GM23338 (cell line): ENCODE data around the gene EYA2. TPM values are rescaled to one million over a fixed set of nuclear protein-coding genes. Genes with fewer than 3 reads are reported as not detected.

ENCODE experiments used
- ATAC-seq: fragments of 200-7000 bp; cut with Tn5 transposase; 3 replicates; pipeline ENCODE4 v1.9.1; 2020
- DNase-seq: peaks from one replicate; pipeline ENCODE4 v3.0.0-alpha.2; 2015; ENCODE audit warnings: low spot score
- H2AFZ ChIP-seq: fragments of 200-600 bp; sonication (generic); 2 replicates; pipeline ENCODE4 v1.8.0; 2016; ENCODE audit warnings: antibody characterized with exemption, mild to moderate bottlenecking, moderate library complexity
- H3F3A ChIP-seq: fragments of 200-600 bp; sonication (generic); replicated peaks from 2 replicates; pipeline ENCODE4 v1.8.0; 2017; ENCODE audit warnings: antibody characterized with exemption, mixed run types, low read depth
- H3K27ac ChIP-seq: fragments of 200-600 bp; sonication (generic); 2 replicates; pipeline ENCODE4 v1.6.1; 2016; ENCODE audit warnings: low read depth
- H3K27me3 ChIP-seq: fragments of 200-600 bp; sonication (generic); 2 replicates; pipeline ENCODE4 v1.8.0; 2016; ENCODE audit warnings: mild to moderate bottlenecking, mixed run types, moderate library complexity; ENCODE audit not compliant: insufficient read depth
- H3K36me3 ChIP-seq: fragments of 200-600 bp; sonication (generic); 2 replicates; pipeline ENCODE4 v1.8.0; 2016; ENCODE audit warnings: mild to moderate bottlenecking; ENCODE audit not compliant: insufficient read depth
- H3K4me1 ChIP-seq: fragments of 200-600 bp; sonication (generic); 2 replicates; pipeline ENCODE4 v1.8.0; 2016; ENCODE audit warnings: mild to moderate bottlenecking, moderate library complexity; ENCODE audit not compliant: insufficient read depth
- H3K4me2 ChIP-seq: fragments of 200-600 bp; sonication (generic); 2 replicates; pipeline ENCODE4 v1.7.1; 2017; ENCODE audit warnings: mixed run types
- H3K4me3 ChIP-seq: fragments of 200-600 bp; sonication (generic); 2 replicates; pipeline ENCODE4 v1.6.1; 2016; ENCODE audit warnings: mixed run types
- H3K79me2 ChIP-seq: fragments of 200-600 bp; sonication (generic); replicated peaks from 2 replicates; pipeline ENCODE4 v1.8.0; 2017; ENCODE audit warnings: mild to moderate bottlenecking; ENCODE audit not compliant: insufficient read depth
- H3K9me2 ChIP-seq: fragments of 200-600 bp; sonication (generic); 2 replicates; pipeline ENCODE4 v1.8.0; 2017; ENCODE audit not compliant: insufficient read depth
- H4K20me1 ChIP-seq: fragments of 200-600 bp; sonication (generic); replicated peaks from 2 replicates; pipeline ENCODE4 v1.8.0; 2017; ENCODE audit warnings: mild to moderate bottlenecking; ENCODE audit not compliant: insufficient read depth
- H3K27ac Mint-ChIP-seq: 2 replicates; pipeline ENCODE4 v1.8.0; 2020; ENCODE audit warnings: inconsistent platforms, mild to moderate bottlenecking, moderate library complexity, mixed read lengths
- H3K27me3 Mint-ChIP-seq: 3 replicates; pipeline ENCODE4 v1.8.0; 2022; ENCODE audit warnings: low read depth, mild to moderate bottlenecking, moderate library complexity, mixed read lengths, inconsistent platforms; ENCODE audit not compliant: insufficient read depth, poor library complexity
- H3K36me3 Mint-ChIP-seq: 3 replicates; pipeline ENCODE4 v1.8.0; 2021; ENCODE audit warnings: low read depth, mild to moderate bottlenecking, inconsistent platforms, moderate library complexity, mixed read lengths
- H3K4me1 Mint-ChIP-seq: 3 replicates; pipeline ENCODE4 v1.8.0; 2020; ENCODE audit warnings: mild to moderate bottlenecking, inconsistent platforms, mixed read lengths
- H3K4me3 Mint-ChIP-seq: 3 replicates; pipeline ENCODE4 v1.8.0; 2021; ENCODE audit warnings: moderate library complexity, mild to moderate bottlenecking, inconsistent platforms, mixed read lengths
- H3K9me3 Mint-ChIP-seq: 3 replicates; pipeline ENCODE4 v1.8.0; 2020; ENCODE audit warnings: moderate library complexity, mild to moderate bottlenecking, inconsistent platforms, mixed read lengths
- CTCF ChIP-seq, 2 experiments: fragments of 200-600 bp in 1 of 2; sonication (generic) in 1 of 2; conservative IDR thresholded peaks; 2 replicates each; pipeline versions ENCODE4 v1.5.1 to v1.6.1; 2016 to 2017; ENCODE audit warnings: antibody characterized with exemption in 2 of 2, low read depth in 2 of 2, mild to moderate bottlenecking in 2 of 2, moderate library complexity in 1 of 2
- EZH2phosphoT487 ChIP-seq: fragments of 200-600 bp; sonication (generic); IDR thresholded peaks from one replicate; pipeline ENCODE4 v1.8.1; 2018; ENCODE audit warnings: antibody characterized with exemption; ENCODE audit not compliant: unreplicated experiment
- JUNB ChIP-seq: IDR thresholded peaks from one replicate; pipeline ENCODE4 v1.6.1; 2016; ENCODE audit warnings: antibody characterized with exemption; ENCODE audit not compliant: unreplicated experiment
- NANOG ChIP-seq: IDR thresholded peaks from 2 replicates; pipeline ENCODE4 v1.6.1; 2016; ENCODE audit warnings: antibody characterized with exemption, borderline replicate concordance
- POLR2AphosphoS5 ChIP-seq: IDR thresholded peaks from 2 replicates; pipeline ENCODE4 v1.6.1; 2016; ENCODE audit warnings: antibody characterized with exemption, low read depth
- REST ChIP-seq: IDR thresholded peaks from one replicate; pipeline ENCODE4 v1.6.1; 2018; ENCODE audit warnings: antibody characterized with exemption; ENCODE audit not compliant: unreplicated experiment
- STAT1 ChIP-seq: IDR thresholded peaks from one replicate; pipeline ENCODE4 v1.6.1; 2016; ENCODE audit warnings: antibody characterized with exemption; ENCODE audit not compliant: unreplicated experiment
- ZNF114 ChIP-seq: fragments of 250-450 bp; sonication (Bioruptor Pico); IDR thresholded peaks from 2 replicates; pipeline ENCODE4 v1.5.0; 2020; ENCODE audit warnings: mild to moderate bottlenecking, moderate library complexity
- ZNF462 ChIP-seq: fragments of 250-450 bp; sonication (Bioruptor Pico); IDR thresholded peaks from 2 replicates; pipeline ENCODE4 v1.5.0; 2020; ENCODE audit warnings: mild to moderate bottlenecking, moderate library complexity
- polyA plus RNA-seq: library from polyadenylated mRNA; unstranded; fragments of >200 nt; fragmentation: Nextera tagmentation; extraction: Ambion mirVana; gene quantifications from 2 replicates; pipeline ENCODE4 v1.2.1, GENCODE V29; 2016
- total RNA-seq: library from RNA; depleted of rRNA; stranded (reverse); fragments of >200 nt; shearing (Covaris generic); gene quantifications from 2 replicates; pipeline ENCODE4 v1.2.3, GENCODE V29; 2014

The EYA2 gene
- total and polyA plus RNA-seq, 2 experiments from 2014 or later: 0.50 to 0.56 TPM

GRCh38 chr20:47019121-47019824, 124.6 kb downstream of the EYA2 start:
- Histone ChIP-seq H3K27me3 (no peaks in the 10 kb centered on the region), H4K20me1 (no peaks in the 10 kb centered on the region), H3K36me3 (no peaks in the 10 kb centered on the region), H3F3A (no peaks in the 10 kb centered on the region), H3K4me2 (no peak overlapping the region), H3K9me2 (no peaks in the 10 kb centered on the region), H3K4me3 (no peak overlapping the region), H3K79me2 (no peaks in the 10 kb centered on the region), H2AFZ (peak overlapping the region; percentile 74; the same call in 1 of the 2 replicates), H3K4me1 (0 out of 2 replicates have a peak, but pooled peaks cover 5% of the 10 kb centered on the region), H3K27ac (0 out of 2 replicates have a peak overlapping the region, but pooled peaks have one; percentile 16)
- Mint-ChIP-seq H3K4me1 (peaks cover 6% of the 10 kb centered on the region), H3K27me3 (no peaks in the 10 kb centered on the region), H3K27ac (no peak overlapping the region), H3K36me3 (no peaks in the 10 kb centered on the region), H3K9me3 (no peaks in the 10 kb centered on the region), H3K4me3 (no peak overlapping the region)
- DNase-seq: peak; percentile 19
- ATAC-seq: no peak
- no peak for TF ChIP-seq NANOG
- no peak for TF ChIP-seq JUNB
- TF ChIP-seq POLR2AphosphoS5: no peak
- no peak for TF ChIP-seq CTCF (conservative IDR thresholded peaks at IDR 0.05; ENCODE audit: low read depth in 2 of 2)
- no peak for TF ChIP-seq REST
- no peak for TF ChIP-seq STAT1
- no peak for TF ChIP-seq ZNF114 (CRISPR knock-in tag)

- Histone ChIP-seq H3K4me3 (no peak overlapping the region), H3K27me3 (no peaks in the 10 kb centered on the region), H4K20me1 (no peaks in the 10 kb centered on the region), H3K36me3 (no peaks in the 10 kb centered on the region), H2AFZ (no peak overlapping the region), H3K27ac (no peak overlapping the region), H3K9me2 (no peaks in the 10 kb centered on the region), H3K4me2 (no peak overlapping the region), H3K4me1 (0 out of 2 replicates have a peak, but pooled peaks cover 5% of the 10 kb centered on the region), H3K79me2 (no peaks in the 10 kb centered on the region), H3F3A (no peaks in the 10 kb centered on the region)
- peaks cover 6% of the 10 kb centered on the region for H3K4me1 Mint-ChIP-seq
- no peak overlapping the region for H3K4me3 Mint-ChIP-seq
- H3K36me3 Mint-ChIP-seq: no peaks in the 10 kb centered on the region
- H3K27ac Mint-ChIP-seq: no peak overlapping the region
- no peak for ATAC-seq
- H3K9me3 Mint-ChIP-seq: no peaks in the 10 kb centered on the region
- DNase-seq: no peak
- H3K27me3 Mint-ChIP-seq: no peaks in the 10 kb centered on the region
- TF ChIP-seq JUNB: no peak
- TF ChIP-seq POLR2AphosphoS5: no peak
- TF ChIP-seq ZNF462: no peak
- TF ChIP-seq EZH2phosphoT487: no peak
Measured at GRCh38 chr20:47020231-47020630, 125.6 kb downstream of the EYA2 start.
